RWPE1 (cell line): ENCODE results near the gene CCNI.
"Not testable (repeated sequence)": the region's sequence is repeated elsewhere in the genome, so short reads cannot be mapped to it uniquely, and the experiment has no call there.

ENCODE experiments used
- CTCF ChIA-PET: fragments of 350-600 bp; sonication (Branson Sonifier 250); formaldehyde crosslinking; extraction: SDS; loops from one replicate; lab custom pipeline; 2021; lab: Yijun Ruan, JAX
- POLR2A ChIA-PET: fragments of 400-600 bp; formaldehyde crosslinking; extraction: SDS; loops from one replicate; lab custom pipeline; 2020; ENCODE audit warnings: antibody characterized with exemption; ENCODE audit not compliant: low non-redundant PET; lab: Yijun Ruan, JAX
- DNase-seq: peaks from one replicate; pipeline ENCODE4 v3.0.0; 2012; ENCODE audit warnings: low spot score
- H3K27ac ChIP-seq: fragments of 450-650 bp; 2 replicates; pipeline ENCODE4 v1.5.1; 2017
- CTCF ChIP-seq: fragments of 450-650 bp; conservative IDR thresholded peaks from 2 replicates; pipeline ENCODE4 v1.5.1; 2017; ENCODE audit warnings: low read depth, mild to moderate bottlenecking

Gene CCNI

GRCh38 chr4:77037736-77038135 is 38.1 kb downstream of the CCNI start:
- ChIA-PET POLR2A (interaction anchor here (0.6 kb wide), 1 partner anchor 703 kb away, joined by 5 read pairs; no protein-coding TSS in a partner anchor), CTCF (interaction anchor here (0.6 kb wide), 2 partner anchors 165 to 524 kb away, joined by 4 read pairs; no protein-coding TSS in a partner anchor)
- no peak overlapping the region for H3K27ac ChIP-seq
- DNase-seq = no peak
- no peak for TF ChIP-seq CTCF

DNA sequence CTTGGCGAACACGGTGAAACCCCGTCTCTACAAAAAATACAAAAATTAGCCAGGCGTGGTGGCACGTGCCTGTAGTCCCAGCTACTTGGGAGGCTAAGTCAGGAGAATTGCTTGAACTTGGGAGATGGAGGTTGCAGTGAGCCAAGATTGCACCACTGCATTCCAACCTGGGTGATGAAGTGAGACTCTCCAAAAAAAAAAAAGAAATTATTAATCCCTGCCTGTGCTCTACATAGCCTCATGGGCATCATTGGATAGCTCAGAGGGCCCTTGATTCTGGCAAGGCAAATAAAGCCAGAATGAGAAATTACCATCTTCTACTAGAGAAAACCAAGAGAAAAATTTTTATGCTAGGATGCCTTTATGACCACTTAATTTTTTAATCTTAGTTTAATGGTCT is 38.6 kb downstream of the CCNI start:
- not testable (repeated sequence) for DNase-seq, H3K27ac ChIP-seq
- POLR2A ChIA-PET = interaction anchor here (0.6 kb wide), 1 partner anchor 704 kb away, joined by 5 read pairs; no protein-coding TSS in a partner anchor
- CTCF ChIA-PET = interaction anchor here (0.5 to 0.6 kb wide), 3 partner anchors 8 to 524 kb away, joined by 4 read pairs; no protein-coding TSS in a partner anchor

- no peak for DNase-seq
- H3K27ac ChIP-seq = no peak overlapping the region
- ChIA-PET CTCF (interaction anchor here (0.6 kb wide), 1 partner anchor 322 kb away, joined by 3 read pairs; no protein-coding TSS in a partner anchor), POLR2A (no interaction called here)
- no peak for TF ChIP-seq CTCF
These were observed 39.6 kb downstream of the CCNI start for GRCh38 chr4:77036206-77036605.

GRCh38 chr4:77035153-77035552 is 40.6 kb downstream of the CCNI start:
- H3K27ac ChIP-seq = no peak overlapping the region
- DNase-seq = no peak
- no peak for TF ChIP-seq CTCF
- ChIA-PET POLR2A (no interaction called here), CTCF (interaction anchor here (1.2 kb wide), 1 partner anchor 10 kb away, joined by 6 read pairs; no protein-coding TSS in a partner anchor)

GRCh38 chr4:77031544-77031943 is 44.2 kb downstream of the CCNI start:
- ChIA-PET POLR2A (no interaction called here), CTCF (no interaction called here)
- no peak for DNase-seq
- TF ChIP-seq CTCF = no peak
- no peak overlapping the region for H3K27ac ChIP-seq

GRCh38 chr4:77029757-77030156 is 46.0 kb downstream of the CCNI start:
- DNase-seq, H3K27ac ChIP-seq, POLR2A ChIA-PET: not testable (repeated sequence)
- CTCF ChIA-PET = interaction anchor here (0.6 to 0.7 kb wide), 3 partner anchors 101 to 568 kb away, joined by 3 to 4 read pairs (median 3); no protein-coding TSS in a partner anchor

- no peak for TF ChIP-seq CTCF
- ChIA-PET CTCF (no interaction called here), POLR2A (no interaction called here)
- no peak overlapping the region for H3K27ac ChIP-seq
- no peak for DNase-seq
These were observed 47.5 kb downstream of the CCNI start for GRCh38 chr4:77028246-77028645.
